ENCODE data around the gene TTC21A.
"Not testable (repeated sequence)": the region's sequence is repeated elsewhere in the genome, so short reads cannot be mapped to it uniquely, and the experiment has no call there.

Gene TTC21A

GRCh38 chr3:39157359-39157758 is 49.9 kb downstream of the TTC21A start:
- no peak for DNase-seq

- DNase-seq = no peak
Measured at GRCh38 chr3:39158148-39158715, 50.8 kb downstream of the TTC21A start.

GRCh38 chr3:39164414-39164813 is 56.9 kb downstream of the TTC21A start:
- no peak for DNase-seq

- DNase-seq = no peak
Measured at GRCh38 chr3:39165518-39165917, 58.0 kb downstream of the TTC21A start.

- DNase-seq = no peak
Measured at GRCh38 chr3:39166134-39166710, 58.7 kb downstream of the TTC21A start.

- DNase-seq = no peak
Measured at GRCh38 chr3:39166932-39167532, 59.6 kb downstream of the TTC21A start.

GRCh38 chr3:39168156-39168780 is 60.8 kb downstream of the TTC21A start:
- no peak for DNase-seq

- DNase-seq = no peak
Measured at GRCh38 chr3:39169712-39170111, 62.2 kb downstream of the TTC21A start.

- DNase-seq = no peak
Measured at GRCh38 chr3:39170461-39170860, 63.0 kb downstream of the TTC21A start.

- DNase-seq = not testable (repeated sequence)
Measured at GRCh38 chr3:39170877-39171276, 63.4 kb downstream of the TTC21A start.

- DNase-seq = no peak
Measured at GRCh38 chr3:39171860-39172259, 64.4 kb downstream of the TTC21A start.

GRCh38 chr3:39173318-39174125 is 66.0 kb downstream of the TTC21A start:
- DNase-seq = no peak

- DNase-seq = no peak
Measured at GRCh38 chr3:39176025-39176714, 68.7 kb downstream of the TTC21A start.

- DNase-seq = no peak
Measured at GRCh38 chr3:39177708-39178332, 70.3 kb downstream of the TTC21A start.

GRCh38 chr3:39178553-39178952 is 71.1 kb downstream of the TTC21A start:
- DNase-seq = no peak

GRCh38 chr3:39180183-39180545 is 72.7 kb downstream of the TTC21A start:
- DNase-seq = no peak

- peak; percentile 29 for DNase-seq
Measured at GRCh38 chr3:39180546-39181346, 73.3 kb downstream of the TTC21A start.

- DNase-seq = no peak
Measured at GRCh38 chr3:39181408-39182335, 74.2 kb downstream of the TTC21A start.

- no peak for DNase-seq
Measured at GRCh38 chr3:39183211-39184080, 76.0 kb downstream of the TTC21A start.
